Mesothelial cell of epicardium (in vitro differentiated cells): ENCODE results near the gene FBL. TPM values are rescaled to one million over a fixed set of nuclear protein-coding genes. Genes with fewer than 3 reads are reported as not detected.

ENCODE experiments used
- DNase-seq, 2 experiments: peaks; one replicate each; pipeline ENCODE4 v3.0.0; 2021; ENCODE audit warnings: low spot score in 2 of 2; ENCODE audit not compliant: unreplicated experiment in 2 of 2
- H3K27ac Mint-ChIP-seq: 2 replicates; pipeline ENCODE4 v1.8.0; 2021; ENCODE audit warnings: mixed read lengths
- H3K27me3 Mint-ChIP-seq: 2 replicates; pipeline ENCODE4 v1.8.0; 2021; ENCODE audit warnings: low read depth, mixed read lengths
- H3K36me3 Mint-ChIP-seq: 2 replicates; pipeline ENCODE4 v1.8.0; 2021; ENCODE audit warnings: mixed read lengths
- H3K4me1 Mint-ChIP-seq: 2 replicates; pipeline ENCODE4 v1.8.0; 2021; ENCODE audit warnings: mixed read lengths
- H3K4me3 Mint-ChIP-seq: 2 replicates; pipeline ENCODE4 v1.8.0; 2021; ENCODE audit warnings: mild to moderate bottlenecking, moderate library complexity, mixed read lengths
- H3K9me3 Mint-ChIP-seq: 2 replicates; pipeline ENCODE4 v1.8.0; 2021; ENCODE audit warnings: mixed read lengths
- CTCF ChIP-seq: fragments of 200-600 bp; sonication (generic); IDR thresholded peaks from one replicate; pipeline ENCODE4 v1.5.0; 2021; ENCODE audit warnings: antibody characterized with exemption; ENCODE audit not compliant: unreplicated experiment
- total RNA-seq: library from RNA; stranded (reverse); gene quantifications from 3 replicates; pipeline ENCODE4 v1.2.1, GENCODE V29; 2021

The FBL gene
- total RNA-seq, 1 donor from 2014 or later, result 273 TPM

GRCh38 chr19:39874404-39874803 is 28.2 kb upstream of the FBL start:
- DNase-seq, result no peak
- H3K4me1 Mint-ChIP-seq, result no peaks in the 10 kb centered on the region
- no peaks in the 10 kb centered on the region for H3K36me3 Mint-ChIP-seq
- H3K4me3 Mint-ChIP-seq, result no peak overlapping the region
- no peak for TF ChIP-seq CTCF
- no peaks in the 10 kb centered on the region for H3K9me3 Mint-ChIP-seq
- no peak overlapping the region for H3K27ac Mint-ChIP-seq
- no peaks in the 10 kb centered on the region for H3K27me3 Mint-ChIP-seq

- Mint-ChIP-seq H3K4me1 (no peaks in the 10 kb centered on the region), H3K27me3 (no peaks in the 10 kb centered on the region), H3K9me3 (no peaks in the 10 kb centered on the region), H3K4me3 (no peak overlapping the region), H3K36me3 (peaks cover 2% of the 10 kb centered on the region), H3K27ac (no peak overlapping the region)
- DNase-seq, result no peak
- TF ChIP-seq CTCF, result no peak
Observed at GRCh38 chr19:39873385-39873784, 27.2 kb upstream of the FBL start.

- H3K4me3 Mint-ChIP-seq, result no peak overlapping the region
- H3K9me3 Mint-ChIP-seq, result no peaks in the 10 kb centered on the region
Observed at GRCh38 chr19:39871886-39872866, 26.0 kb upstream of the FBL start.

GRCh38 chr19:39871362-39871761 is 25.2 kb upstream of the FBL start:
- no peak for DNase-seq
- no peaks in the 10 kb centered on the region for H3K9me3 Mint-ChIP-seq
- H3K4me1 Mint-ChIP-seq, result no peaks in the 10 kb centered on the region
- no peak overlapping the region for H3K27ac Mint-ChIP-seq
- H3K36me3 Mint-ChIP-seq, result peaks cover 2% of the 10 kb centered on the region
- TF ChIP-seq CTCF, result no peak
- H3K4me3 Mint-ChIP-seq, result no peak overlapping the region
- H3K27me3 Mint-ChIP-seq, result no peaks in the 10 kb centered on the region

More at GRCh38 chr19:39871886-39872866, 26.0 kb upstream of the FBL start:
- H3K36me3 Mint-ChIP-seq, result peaks cover 2% of the 10 kb centered on the region
- DNase-seq, result no peak
- H3K27ac Mint-ChIP-seq, result no peak overlapping the region
- no peaks in the 10 kb centered on the region for H3K4me1 Mint-ChIP-seq
- no peaks in the 10 kb centered on the region for H3K27me3 Mint-ChIP-seq
- no peak for TF ChIP-seq CTCF

GRCh38 chr19:39870171-39870971 is 24.2 kb upstream of the FBL start:
- H3K4me1 Mint-ChIP-seq, result no peaks in the 10 kb centered on the region
- H3K27ac Mint-ChIP-seq, result no peak overlapping the region
- TF ChIP-seq CTCF, result no peak
- H3K4me3 Mint-ChIP-seq, result no peak overlapping the region
- H3K27me3 Mint-ChIP-seq, result no peaks in the 10 kb centered on the region
- H3K9me3 Mint-ChIP-seq, result no peaks in the 10 kb centered on the region
- peaks cover 2% of the 10 kb centered on the region for H3K36me3 Mint-ChIP-seq
- no peak for DNase-seq
